ENCODE measurements around the gene FAM151A.

Gene FAM151A

GRCh38 chr1:54599211-54599823, 24.0 kb downstream of the FAM151A start:
- intact Hi-C loops (cut with DNase I; ENCODE audit: low total_unique reads) = no loop called here
- no peaks in the 10 kb centered on the region for H3K9me3 ChIP-seq
- H3K4me1 ChIP-seq = no peaks in the 10 kb centered on the region
- no peak overlapping the region for H3K4me3 ChIP-seq
- H3K36me3 ChIP-seq = peaks cover 37 to 83% (median 41%) of the 10 kb centered on the region in 3 donors
- H3K27me3 ChIP-seq = no peaks in the 10 kb centered on the region
- no peak for DNase-seq
- H3K27ac ChIP-seq = no peak overlapping the region
- TF ChIP-seq, protein P1, sequence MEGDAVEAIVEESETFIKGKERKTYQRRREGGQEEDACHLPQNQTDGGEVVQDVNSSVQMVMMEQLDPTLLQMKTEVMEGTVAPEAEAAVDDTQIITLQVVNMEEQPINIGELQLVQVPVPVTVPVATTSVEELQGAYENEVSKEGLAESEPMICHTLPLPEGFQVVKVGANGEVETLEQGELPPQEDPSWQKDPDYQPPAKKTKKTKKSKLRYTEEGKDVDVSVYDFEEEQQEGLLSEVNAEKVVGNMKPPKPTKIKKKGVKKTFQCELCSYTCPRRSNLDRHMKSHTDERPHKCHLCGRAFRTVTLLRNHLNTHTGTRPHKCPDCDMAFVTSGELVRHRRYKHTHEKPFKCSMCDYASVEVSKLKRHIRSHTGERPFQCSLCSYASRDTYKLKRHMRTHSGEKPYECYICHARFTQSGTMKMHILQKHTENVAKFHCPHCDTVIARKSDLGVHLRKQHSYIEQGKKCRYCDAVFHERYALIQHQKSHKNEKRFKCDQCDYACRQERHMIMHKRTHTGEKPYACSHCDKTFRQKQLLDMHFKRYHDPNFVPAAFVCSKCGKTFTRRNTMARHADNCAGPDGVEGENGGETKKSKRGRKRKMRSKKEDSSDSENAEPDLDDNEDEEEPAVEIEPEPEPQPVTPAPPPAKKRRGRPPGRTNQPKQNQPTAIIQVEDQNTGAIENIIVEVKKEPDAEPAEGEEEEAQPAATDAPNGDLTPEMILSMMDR (IDR thresholded peaks at IDR 0.05) = no peak

GRCh38 chr1:54597455-54598030, 25.8 kb downstream of the FAM151A start:
- Histone ChIP-seq H3K4me3 (no peak overlapping the region), H3K9me3 (no peaks in the 10 kb centered on the region), H3K4me1 (no peaks in the 10 kb centered on the region), H3K27me3 (no peaks in the 10 kb centered on the region), H3K27ac (no peak overlapping the region), H3K36me3 (peaks cover 42 to 88% (median 48%) of the 10 kb centered on the region in 3 donors)
- DNase-seq = no peak
- intact Hi-C loops (cut with DNase I; ENCODE audit: low total_unique reads) = no loop called here
- TF ChIP-seq, protein P1 (IDR thresholded peaks at IDR 0.05) = no peak

DNA sequence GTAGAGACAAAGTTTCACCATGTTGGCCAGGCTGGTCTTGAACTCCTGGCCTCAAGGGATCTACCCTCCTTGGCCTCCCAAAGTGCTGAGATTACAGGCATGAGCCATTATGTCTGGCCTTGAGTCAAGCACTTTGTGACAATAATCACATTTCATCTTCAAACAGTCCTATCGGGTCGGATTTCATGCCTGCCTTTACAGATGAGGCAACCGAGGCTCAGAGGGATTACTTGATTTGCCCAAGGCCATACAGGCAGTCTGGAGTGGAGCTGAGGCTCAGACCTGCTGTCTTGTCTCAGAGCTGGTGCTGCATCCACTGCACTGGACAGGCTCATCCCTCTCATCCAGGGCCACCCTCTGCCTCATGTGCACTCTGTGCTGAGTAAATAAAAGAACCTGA, 26.6 kb downstream of the FAM151A start:
- H3K9me3 ChIP-seq = no peaks in the 10 kb centered on the region
- intact Hi-C loops (cut with DNase I; ENCODE audit: low total_unique reads) = no loop called here
- peaks cover 41 to 80% (median 48%) of the 10 kb centered on the region in 3 donors for H3K36me3 ChIP-seq
- no peaks in the 10 kb centered on the region for H3K4me1 ChIP-seq
- no peaks in the 10 kb centered on the region for H3K27me3 ChIP-seq
- H3K27ac ChIP-seq = no peak overlapping the region
- H3K4me3 ChIP-seq = no peak overlapping the region
- TF ChIP-seq, protein P1 (IDR thresholded peaks at IDR 0.05) = no peak
- no peak for DNase-seq

- TF ChIP-seq, protein P1 (IDR thresholded peaks at IDR 0.05) = no peak
- Histone ChIP-seq H3K9me3 (no peaks in the 10 kb centered on the region), H3K4me1 (no peaks in the 10 kb centered on the region), H3K27me3 (no peaks in the 10 kb centered on the region), H3K4me3 (no peak overlapping the region), H3K36me3 (peaks cover 33 to 78% (median 41%) of the 10 kb centered on the region in 3 donors), H3K27ac (no peak overlapping the region)
- DNase-seq = no peak
- intact Hi-C loops (cut with DNase I; ENCODE audit: low total_unique reads) = no loop called here
Observed at GRCh38 chr1:54595956-54596498, 27.3 kb downstream of the FAM151A start.

DNA sequence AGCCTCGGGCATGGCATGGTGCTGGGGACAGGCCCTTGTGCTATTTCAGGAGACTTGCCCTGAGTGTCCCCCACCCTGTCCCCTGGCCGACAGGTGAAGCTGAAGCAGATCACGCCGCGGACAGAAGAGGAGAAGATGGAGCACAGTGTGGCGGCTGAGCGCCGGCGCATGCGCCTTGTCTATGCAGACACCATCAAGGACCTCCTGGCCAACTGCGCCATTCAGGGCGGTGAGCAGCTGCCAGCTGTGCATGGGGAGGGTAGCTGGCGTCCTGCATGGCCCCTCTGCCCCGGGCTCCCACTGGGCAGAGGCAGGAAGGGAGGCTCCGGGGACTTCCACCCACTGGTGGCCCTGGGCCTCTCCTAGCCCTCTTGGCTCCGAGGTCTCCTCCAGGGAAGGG, 28.9 kb downstream of the FAM151A start:
- H3K27me3 ChIP-seq = no peaks in the 10 kb centered on the region
- H3K4me1 ChIP-seq = no peaks in the 10 kb centered on the region
- no peak overlapping the region for H3K4me3 ChIP-seq
- H3K36me3 ChIP-seq = peaks cover 31 to 71% (median 41%) of the 10 kb centered on the region in 3 donors
- no peaks in the 10 kb centered on the region for H3K9me3 ChIP-seq
- H3K27ac ChIP-seq = no peak overlapping the region
- DNase-seq = no peak
- intact Hi-C loops (cut with DNase I; ENCODE audit: low total_unique reads) = no loop called here
- TF ChIP-seq, protein P1 (IDR thresholded peaks at IDR 0.05) = no peak

Data from tibial artery (tissue), 4 donors.